ENCODE data around the gene RAB34.

RAB34 gene

DNA sequence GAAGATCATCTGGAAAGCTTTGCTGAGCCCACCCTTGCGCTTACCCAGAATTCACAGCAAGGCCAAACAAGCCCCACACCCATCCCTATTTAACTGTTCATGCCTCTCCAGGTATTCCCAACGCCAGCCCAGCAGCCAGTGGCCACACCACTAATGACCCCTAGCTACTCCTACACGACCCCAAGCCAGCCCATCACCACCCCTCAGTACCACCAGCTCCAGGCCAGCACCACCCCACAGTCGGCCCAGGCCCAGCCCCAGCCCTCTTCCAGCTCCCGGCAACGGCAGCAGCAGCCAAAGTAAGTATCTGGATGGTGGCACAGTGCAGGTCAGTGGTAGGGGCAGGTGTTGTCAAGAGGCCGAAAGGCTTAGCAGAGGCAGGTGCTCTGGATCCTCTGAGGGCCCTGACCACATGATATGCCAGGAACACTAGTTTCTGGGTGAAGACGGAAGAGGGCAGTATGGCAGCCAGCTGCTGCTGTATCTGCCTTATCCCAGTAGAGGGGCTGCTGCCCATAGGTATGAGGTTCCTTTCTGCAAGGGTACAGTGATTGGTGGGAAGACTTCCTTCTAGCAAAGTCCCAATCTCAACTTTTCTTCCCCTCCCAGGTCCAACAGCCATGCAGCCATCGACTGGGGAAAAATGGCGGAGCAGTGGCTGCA is 16.7 kb downstream of the RAB34 start:
- peaks cover 85% of the 10 kb centered on the region for H3K36me3 ChIP-seq (ENCODE audit: control insufficient read depth, low read length)
- no peaks in the 10 kb centered on the region for H3K9me2 ChIP-seq (replicated peaks; ENCODE audit: control insufficient read depth, low read length)
- H3K4me3 ChIP-seq (ENCODE audit: low read length): no peak overlapping the region
- H3K27me3 ChIP-seq (ENCODE audit: control insufficient read depth, low read length): no peaks in the 10 kb centered on the region
- H3K4me2 ChIP-seq (ENCODE audit: low read length): no peak overlapping the region
- H3K27ac ChIP-seq (ENCODE audit: low read depth, low read length): no peak overlapping the region
- no peaks in the 10 kb centered on the region for H3K4me1 ChIP-seq (ENCODE audit: control insufficient read depth, low read length)
- no peaks in the 10 kb centered on the region for H4K20me1 ChIP-seq (ENCODE audit: control insufficient read depth, insufficient read depth, low read depth, low read length)
- no peaks in the 10 kb centered on the region for H3F3A ChIP-seq (ENCODE audit: control insufficient read depth, insufficient read depth)
- H3K9me3 ChIP-seq (ENCODE audit: control insufficient read depth, insufficient read depth, low read length): no peaks in the 10 kb centered on the region
- TF ChIP-seq, protein P1, sequence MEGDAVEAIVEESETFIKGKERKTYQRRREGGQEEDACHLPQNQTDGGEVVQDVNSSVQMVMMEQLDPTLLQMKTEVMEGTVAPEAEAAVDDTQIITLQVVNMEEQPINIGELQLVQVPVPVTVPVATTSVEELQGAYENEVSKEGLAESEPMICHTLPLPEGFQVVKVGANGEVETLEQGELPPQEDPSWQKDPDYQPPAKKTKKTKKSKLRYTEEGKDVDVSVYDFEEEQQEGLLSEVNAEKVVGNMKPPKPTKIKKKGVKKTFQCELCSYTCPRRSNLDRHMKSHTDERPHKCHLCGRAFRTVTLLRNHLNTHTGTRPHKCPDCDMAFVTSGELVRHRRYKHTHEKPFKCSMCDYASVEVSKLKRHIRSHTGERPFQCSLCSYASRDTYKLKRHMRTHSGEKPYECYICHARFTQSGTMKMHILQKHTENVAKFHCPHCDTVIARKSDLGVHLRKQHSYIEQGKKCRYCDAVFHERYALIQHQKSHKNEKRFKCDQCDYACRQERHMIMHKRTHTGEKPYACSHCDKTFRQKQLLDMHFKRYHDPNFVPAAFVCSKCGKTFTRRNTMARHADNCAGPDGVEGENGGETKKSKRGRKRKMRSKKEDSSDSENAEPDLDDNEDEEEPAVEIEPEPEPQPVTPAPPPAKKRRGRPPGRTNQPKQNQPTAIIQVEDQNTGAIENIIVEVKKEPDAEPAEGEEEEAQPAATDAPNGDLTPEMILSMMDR (IDR thresholded peaks at IDR 0.05; ENCODE audit: low read depth, low read length, poor library complexity, severe bottlenecking): no peak
- TF ChIP-seq EZH2phosphoT487 (IDR thresholded peaks at IDR 0.05; ENCODE audit: borderline replicate concordance, low read length): no peak
- no peaks in the 10 kb centered on the region for H3K79me2 ChIP-seq (ENCODE audit: control insufficient read depth, low read length)

DNA sequence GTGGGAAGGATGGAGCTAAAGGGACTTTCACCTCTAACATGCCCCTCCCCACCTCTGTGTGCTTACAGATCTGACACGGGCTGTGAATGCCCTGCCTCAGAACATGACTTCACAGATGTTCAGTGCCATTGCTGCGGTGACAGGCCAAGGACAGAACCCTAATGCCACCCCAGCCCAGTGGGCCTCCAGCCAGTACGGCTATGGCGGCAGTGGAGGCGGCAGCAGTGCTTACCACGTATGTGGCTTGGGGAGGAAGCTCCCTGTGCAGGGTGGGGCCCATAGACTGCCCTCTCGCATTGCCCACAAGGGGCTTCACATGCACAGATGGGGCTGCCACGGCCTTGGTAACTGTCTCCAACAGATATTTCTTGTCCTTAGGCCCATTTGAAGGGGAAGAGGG is 17.4 kb downstream of the RAB34 start:
- no peaks in the 10 kb centered on the region for H3K9me3 ChIP-seq (ENCODE audit: control insufficient read depth, insufficient read depth, low read length)
- H3K27me3 ChIP-seq (ENCODE audit: control insufficient read depth, low read length): no peaks in the 10 kb centered on the region
- no peak overlapping the region for H3K27ac ChIP-seq (ENCODE audit: low read depth, low read length)
- TF ChIP-seq, protein P1 (IDR thresholded peaks at IDR 0.05; ENCODE audit: low read depth, low read length, poor library complexity, severe bottlenecking): no peak
- no peak for TF ChIP-seq EZH2phosphoT487 (IDR thresholded peaks at IDR 0.05; ENCODE audit: borderline replicate concordance, low read length)
- no peak overlapping the region for H3K4me2 ChIP-seq (ENCODE audit: low read length)
- H4K20me1 ChIP-seq (ENCODE audit: control insufficient read depth, insufficient read depth, low read depth, low read length): no peaks in the 10 kb centered on the region
- no peak overlapping the region for H3K4me3 ChIP-seq (ENCODE audit: low read length)
- H3F3A ChIP-seq (ENCODE audit: control insufficient read depth, insufficient read depth): no peaks in the 10 kb centered on the region
- H3K4me1 ChIP-seq (ENCODE audit: control insufficient read depth, low read length): no peaks in the 10 kb centered on the region
- no peaks in the 10 kb centered on the region for H3K79me2 ChIP-seq (ENCODE audit: control insufficient read depth, low read length)
- H3K36me3 ChIP-seq (ENCODE audit: control insufficient read depth, low read length): peaks cover 87% of the 10 kb centered on the region
- H3K9me2 ChIP-seq (replicated peaks; ENCODE audit: control insufficient read depth, low read length): no peaks in the 10 kb centered on the region

DNA sequence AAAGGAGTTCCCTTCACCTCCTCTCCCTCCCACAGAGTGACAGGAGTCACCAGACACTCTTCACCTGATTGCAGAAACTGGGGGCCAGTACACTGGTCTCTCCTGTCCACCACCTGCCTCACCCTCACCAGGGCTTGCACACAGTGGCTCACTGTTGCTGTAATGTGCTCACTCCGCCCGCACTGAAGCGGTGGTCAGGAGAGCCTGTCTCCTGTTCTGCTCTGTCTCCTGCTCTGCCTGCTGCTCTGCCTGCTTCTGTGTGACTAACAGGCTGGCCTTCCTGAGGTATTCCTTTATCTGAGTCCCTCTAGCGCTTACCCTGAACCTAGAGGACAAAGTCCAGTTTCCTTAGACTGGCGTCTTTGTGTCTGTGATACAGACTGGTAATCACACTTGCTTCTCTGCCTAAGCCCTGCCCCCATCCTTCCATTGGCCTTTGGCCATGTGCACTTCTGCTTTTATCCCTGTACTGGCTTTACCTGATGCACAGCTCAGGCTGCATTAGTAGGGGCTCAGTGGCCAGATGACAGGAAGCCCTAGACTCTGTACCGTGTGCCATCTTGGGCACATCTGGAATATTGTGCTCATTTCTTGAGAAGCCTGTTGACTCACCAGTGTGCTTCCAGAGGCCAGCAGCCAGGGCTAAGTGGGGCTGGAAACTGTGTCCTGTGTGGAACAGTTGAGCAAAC is 19.3 kb downstream of the RAB34 start:
- no peaks in the 10 kb centered on the region for H3K27me3 ChIP-seq (ENCODE audit: control insufficient read depth, low read length)
- no peaks in the 10 kb centered on the region for H3K9me3 ChIP-seq (ENCODE audit: control insufficient read depth, insufficient read depth, low read length)
- no peak for TF ChIP-seq EZH2phosphoT487 (IDR thresholded peaks at IDR 0.05; ENCODE audit: borderline replicate concordance, low read length)
- TF ChIP-seq, protein P1 (IDR thresholded peaks at IDR 0.05; ENCODE audit: low read depth, low read length, poor library complexity, severe bottlenecking): no peak
- no peak overlapping the region for H3K4me2 ChIP-seq (ENCODE audit: low read length)
- H3K4me1 ChIP-seq (ENCODE audit: control insufficient read depth, low read length): no peaks in the 10 kb centered on the region
- H3K79me2 ChIP-seq (ENCODE audit: control insufficient read depth, low read length): no peaks in the 10 kb centered on the region
- no peak overlapping the region for H3K4me3 ChIP-seq (ENCODE audit: low read length)
- no peaks in the 10 kb centered on the region for H3F3A ChIP-seq (ENCODE audit: control insufficient read depth, insufficient read depth)
- no peaks in the 10 kb centered on the region for H4K20me1 ChIP-seq (ENCODE audit: control insufficient read depth, insufficient read depth, low read depth, low read length)
- H3K27ac ChIP-seq (ENCODE audit: low read depth, low read length): no peak overlapping the region
- H3K36me3 ChIP-seq (ENCODE audit: control insufficient read depth, low read length): peaks cover 100% of the 10 kb centered on the region
- H3K9me2 ChIP-seq (replicated peaks; ENCODE audit: control insufficient read depth, low read length): no peaks in the 10 kb centered on the region
